ENCODE data around the gene CDKN3.
"Not testable (repeated sequence)": the region's sequence is repeated elsewhere in the genome, so short reads cannot be mapped to it uniquely, and the experiment has no call there.

Gene CDKN3

DNA sequence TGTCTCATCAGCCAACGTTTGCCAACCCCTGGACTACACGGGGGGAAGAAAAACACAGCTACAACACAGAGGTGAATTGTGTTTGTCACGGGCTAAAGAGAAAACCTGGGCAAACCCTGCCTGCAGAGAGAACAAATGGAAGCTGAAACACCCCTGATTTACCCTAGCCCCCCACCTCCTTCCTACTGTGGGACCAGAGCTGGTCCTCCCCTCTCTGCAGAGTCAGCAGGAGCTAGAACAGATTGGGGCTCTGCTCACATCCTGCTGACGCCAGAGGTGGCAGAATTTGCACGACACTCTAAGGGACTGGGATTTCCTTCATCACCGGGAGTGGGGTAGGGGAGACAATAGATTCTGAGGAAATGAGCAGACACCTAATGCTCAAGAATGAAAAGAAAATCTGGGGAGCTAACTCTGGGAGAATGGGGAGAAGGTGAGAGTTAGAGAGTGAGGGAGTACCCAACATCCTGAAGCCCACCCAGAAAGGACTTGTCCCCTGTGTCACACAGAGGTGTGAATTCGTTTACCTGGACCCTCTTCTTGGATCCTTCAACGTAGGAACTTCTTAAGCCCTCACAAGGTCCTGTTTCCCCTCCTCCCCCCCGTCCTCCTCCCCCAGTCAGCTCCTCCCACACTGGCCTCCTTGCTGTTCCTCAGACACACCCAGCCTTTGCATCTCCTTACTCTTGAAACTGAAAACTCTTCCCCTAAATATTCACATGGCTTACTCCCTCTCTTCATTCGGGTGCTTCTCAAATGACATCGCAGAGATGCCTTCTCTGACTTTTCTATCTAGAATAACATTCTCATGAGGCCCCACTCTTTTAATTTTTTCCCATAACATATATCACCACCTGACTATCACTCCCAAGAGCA, 26.2 kb upstream of the CDKN3 start:
- no peak for DNase-seq

GRCh38 chr14:54374117-54374884, 22.5 kb upstream of the CDKN3 start:
- DNase-seq: no peak

- no peak for DNase-seq
Measured at GRCh38 chr14:54377501-54377900, 19.3 kb upstream of the CDKN3 start.

DNA sequence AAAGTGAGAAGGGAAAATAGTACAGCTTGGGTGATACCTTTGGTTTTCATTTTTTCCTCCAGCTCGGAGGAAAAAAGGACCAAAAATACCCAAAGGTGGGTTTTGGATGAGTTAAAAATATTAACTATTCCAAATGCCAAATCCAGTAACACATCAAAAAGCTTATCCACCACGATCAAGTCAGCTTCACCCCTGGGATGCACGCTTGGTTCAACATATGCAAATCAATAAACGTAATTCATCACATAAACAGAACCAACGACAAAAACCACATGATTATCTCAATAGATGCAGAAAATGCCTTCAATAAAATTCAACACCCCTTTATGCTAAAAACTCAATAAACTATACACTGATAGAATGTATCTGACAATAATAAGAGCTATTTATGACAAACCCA, 17.9 kb upstream of the CDKN3 start:
- not testable (repeated sequence) for DNase-seq

GRCh38 chr14:54380558-54380957, 16.2 kb upstream of the CDKN3 start:
- DNase-seq: not testable (repeated sequence)

- DNase-seq: no peak
Measured at GRCh38 chr14:54381821-54382220, 15.0 kb upstream of the CDKN3 start.

GRCh38 chr14:54383835-54384234, 13.0 kb upstream of the CDKN3 start:
- DNase-seq: no peak

GRCh38 chr14:54385556-54385955, 11.3 kb upstream of the CDKN3 start:
- DNase-seq: no peak

DNA sequence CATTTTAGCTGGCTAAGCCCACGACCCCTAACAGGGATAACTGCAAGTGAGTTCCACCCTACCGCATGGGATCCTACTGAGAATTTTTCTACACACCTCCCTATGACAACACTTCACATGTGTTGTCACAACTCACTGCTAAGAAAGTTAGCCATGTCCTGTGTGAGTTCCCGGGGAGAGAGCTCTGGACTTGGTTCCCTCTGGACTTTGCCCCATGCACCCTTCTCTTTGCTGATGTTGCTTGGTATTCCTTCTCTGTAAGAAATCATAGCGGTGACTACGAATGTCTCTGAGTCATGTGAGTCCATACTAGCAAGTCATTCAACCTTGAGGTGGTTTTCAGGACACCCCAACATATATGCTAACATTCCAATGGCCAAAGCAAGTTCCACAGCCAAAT, 9.5 kb upstream of the CDKN3 start:
- no peak for DNase-seq

DNA sequence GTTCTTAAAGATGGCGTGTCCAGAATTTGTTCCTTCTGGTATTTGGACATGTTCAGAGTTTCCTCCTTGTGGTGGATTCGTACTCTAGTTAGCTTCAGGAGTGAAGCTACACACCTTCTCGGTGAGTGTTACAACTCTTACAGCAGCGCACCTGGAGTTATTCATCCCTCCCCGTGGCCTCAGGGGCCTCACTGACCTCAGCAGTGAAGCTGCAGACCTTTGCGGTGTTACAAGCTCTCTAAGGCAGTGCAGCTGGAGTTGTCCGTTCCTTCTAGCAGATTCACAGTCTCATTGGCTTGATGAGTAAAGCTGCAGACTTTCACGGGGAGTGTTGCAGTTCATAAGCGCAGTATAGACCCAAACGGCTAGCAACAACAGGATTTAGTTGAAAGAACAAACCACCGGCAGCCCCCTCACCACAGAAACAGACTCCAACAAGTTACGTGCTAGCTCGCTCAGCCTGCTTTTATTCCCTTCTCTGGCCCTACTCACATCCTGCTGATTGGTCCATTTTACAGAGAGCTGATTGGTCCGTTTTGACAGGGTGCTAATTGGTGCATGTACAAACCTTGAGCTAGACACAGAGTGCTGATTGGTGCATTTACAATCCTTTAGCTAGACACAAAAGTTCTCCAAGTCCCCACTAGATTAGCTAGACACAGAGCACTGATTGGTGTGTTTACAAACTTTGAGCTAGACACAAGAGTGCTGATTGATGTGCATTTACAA, 4.5 kb upstream of the CDKN3 start:
- DNase-seq: no peak

GRCh38 chr14:54392986-54393884, 3.6 kb upstream of the CDKN3 start:
- not testable (repeated sequence) for DNase-seq

DNA sequence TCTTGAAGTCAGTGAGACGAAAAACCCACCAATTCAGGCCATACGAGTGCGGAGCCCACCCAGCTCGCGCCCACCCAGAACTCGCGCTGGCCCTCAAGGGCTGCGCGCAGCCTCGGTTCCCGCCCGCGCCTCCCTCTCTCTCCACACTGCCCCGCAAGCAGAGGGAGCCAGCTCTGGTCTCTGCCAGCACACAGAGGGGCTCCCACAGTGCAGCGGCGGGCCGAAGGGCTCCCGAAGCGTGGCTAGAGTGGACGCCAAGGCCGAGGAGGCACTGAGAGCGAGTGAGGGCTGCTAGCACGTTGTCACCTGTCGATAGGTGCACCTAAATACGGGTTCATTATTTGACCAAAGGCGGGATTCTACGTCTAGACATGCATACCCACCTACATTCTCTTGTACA, 2.2 kb upstream of the CDKN3 start:
- no peak for DNase-seq

DNA sequence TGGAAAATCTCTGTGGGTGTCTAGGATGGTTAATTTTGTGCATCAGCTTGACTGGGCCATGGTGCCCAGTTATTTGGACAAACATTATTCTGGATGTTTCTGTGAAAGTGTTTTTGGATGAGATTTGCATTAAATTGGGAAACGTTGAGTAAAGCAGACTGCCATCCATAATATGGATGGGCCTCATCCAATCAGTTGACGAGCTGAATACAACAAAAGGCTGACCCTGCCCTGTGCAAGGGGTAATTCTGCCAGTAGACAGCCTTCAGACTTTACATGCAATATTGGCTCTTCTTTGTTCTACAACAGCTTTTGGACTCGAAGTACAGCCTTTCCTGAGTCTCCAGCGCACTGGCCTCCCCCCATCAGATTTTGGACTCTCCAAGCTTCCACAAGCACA, 1.5 kb upstream of the CDKN3 start:
- no peak for DNase-seq

DNA sequence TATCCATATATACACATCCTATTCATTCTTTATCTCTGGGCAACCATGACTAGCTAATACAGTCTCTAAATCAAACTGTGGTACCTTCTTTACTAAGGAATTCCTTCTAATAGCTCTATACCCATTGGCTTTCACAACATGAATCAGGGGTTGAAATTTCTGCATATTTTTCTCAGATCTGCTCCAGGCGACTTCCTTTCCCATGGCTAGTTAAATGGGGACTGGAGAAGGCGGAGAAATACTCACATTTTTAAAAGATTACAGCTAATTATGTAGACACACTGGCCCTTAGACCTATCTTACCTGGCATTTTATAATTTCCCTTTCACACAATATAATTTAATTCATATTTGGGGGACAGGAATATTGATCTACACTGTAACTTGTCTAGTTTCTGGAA, 1.1 kb upstream of the CDKN3 start:
- DNase-seq: no peak

- DNase-seq: no peak
Measured at GRCh38 chr14:54396183-54396492, 669 bp upstream of the CDKN3 start.

DNA sequence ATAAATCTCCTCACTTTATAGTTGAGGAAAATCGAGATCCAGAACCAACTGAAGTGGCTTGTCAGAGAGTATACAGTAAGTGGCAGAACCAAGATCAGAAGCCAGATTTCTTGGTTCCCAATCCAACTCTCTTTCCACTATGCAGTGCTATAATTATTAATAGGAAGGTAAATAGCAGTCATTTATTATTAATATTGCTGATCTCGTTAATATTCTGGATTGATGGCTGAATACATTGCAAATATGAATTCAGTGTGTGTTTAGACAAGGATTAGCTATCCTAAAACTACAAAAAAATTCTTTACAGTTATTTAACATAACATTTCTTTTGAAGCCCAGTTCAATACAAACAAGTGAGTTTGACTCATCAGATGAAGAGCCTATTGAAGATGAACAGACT, 2.8 kb downstream of the CDKN3 start:
- no peak for DNase-seq

- not testable (repeated sequence) for DNase-seq
Measured at GRCh38 chr14:54403401-54404005, 6.7 kb downstream of the CDKN3 start.

DNA sequence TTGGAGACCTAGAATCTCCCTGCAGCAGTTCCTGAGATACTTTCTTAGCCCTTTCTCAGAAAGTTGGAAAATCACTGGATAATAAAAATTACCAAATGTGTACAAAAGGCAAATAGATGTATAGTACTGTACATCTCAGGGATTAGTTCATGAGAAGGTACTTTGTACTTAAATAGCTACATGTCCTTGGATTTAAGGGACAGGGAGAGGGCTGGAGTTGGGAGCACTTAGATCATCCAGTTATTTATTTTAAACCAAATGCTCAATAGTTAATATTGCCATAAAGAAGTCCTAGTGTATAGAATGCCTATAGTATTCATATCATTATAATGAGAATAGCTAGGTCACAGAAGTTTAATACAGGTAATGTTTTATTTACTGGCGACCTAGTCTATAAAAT, 13.4 kb downstream of the CDKN3 start:
- DNase-seq: no peak

GRCh38 chr14:54411371-54411770, 14.6 kb downstream of the CDKN3 start:
- no peak for DNase-seq

DNA sequence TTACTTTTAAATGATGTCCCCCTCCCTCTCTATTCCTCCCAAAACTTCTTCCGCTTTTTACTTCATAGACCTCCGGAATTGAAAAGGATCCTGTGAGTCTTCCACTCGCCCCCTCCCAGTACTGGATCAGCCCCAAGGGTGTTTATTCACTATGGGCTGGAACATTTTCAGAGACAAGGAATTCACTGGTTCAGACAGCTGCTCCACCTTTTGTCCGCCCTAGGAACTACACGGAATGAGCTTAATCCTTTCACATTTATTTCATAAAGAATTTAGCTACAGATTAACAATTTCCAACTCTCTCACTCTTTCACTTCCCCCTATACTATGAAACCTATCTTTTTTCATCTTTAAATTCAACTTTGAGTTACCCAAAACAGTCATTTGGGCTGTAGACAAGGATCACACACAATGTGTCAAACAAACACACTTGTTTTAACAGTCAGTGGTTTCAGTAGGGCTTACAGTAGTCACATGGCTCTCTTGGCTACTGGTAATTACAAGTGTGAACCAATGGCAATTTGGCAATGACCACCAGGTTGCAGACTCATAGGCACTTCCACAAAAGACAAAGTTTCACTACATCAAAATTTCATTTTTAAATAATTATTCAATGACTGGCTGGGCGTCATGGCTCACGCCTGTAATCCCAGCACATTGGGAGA, 23.8 kb downstream of the CDKN3 start:
- DNase-seq: no peak

DNA sequence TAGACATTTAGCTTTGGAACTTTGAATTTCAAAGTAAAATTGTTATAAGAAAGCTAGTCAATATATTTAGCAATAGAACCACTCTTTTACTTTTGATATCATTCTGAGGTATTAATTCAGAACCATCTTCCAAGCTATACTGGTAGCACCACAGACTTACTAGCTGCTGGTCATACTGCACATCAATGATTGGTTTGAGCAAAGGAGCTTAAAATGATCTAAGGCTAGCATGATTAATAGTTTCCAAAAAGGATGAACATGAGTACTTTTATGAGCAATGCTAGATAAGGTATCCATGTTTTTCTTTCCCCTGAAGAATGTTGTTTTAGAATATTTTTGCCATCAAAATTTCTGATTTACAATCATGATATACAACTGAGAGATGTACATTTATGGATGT, 27.2 kb downstream of the CDKN3 start:
- no peak for DNase-seq

GRCh38 chr14:54424479-54424901, 27.7 kb downstream of the CDKN3 start:
- no peak for DNase-seq

All from T-helper 9 cell (primary cell).